Measurements from ENCODE around the gene TMOD3.

DNA sequence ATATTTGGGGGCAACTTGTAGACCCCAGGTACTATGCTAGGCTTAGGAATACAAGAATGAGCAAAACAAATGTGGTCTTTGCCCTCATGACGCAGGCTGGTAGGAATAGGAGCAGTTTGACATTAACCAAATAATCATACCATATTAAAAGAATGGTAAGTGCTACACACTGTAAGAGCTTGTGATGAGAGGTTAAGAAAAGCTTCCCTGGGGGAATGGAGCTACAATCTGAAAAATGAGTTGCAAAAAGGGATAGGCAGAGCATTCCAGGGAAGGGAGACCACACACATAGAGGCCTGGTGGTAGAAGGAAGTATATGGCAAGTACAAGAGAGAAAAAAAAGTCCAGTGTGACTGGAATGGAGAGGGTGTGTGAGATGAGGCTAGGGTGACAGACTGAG lies 37.3 kb downstream of the TMOD3 start:
- TF ChIP-seq, protein P1, sequence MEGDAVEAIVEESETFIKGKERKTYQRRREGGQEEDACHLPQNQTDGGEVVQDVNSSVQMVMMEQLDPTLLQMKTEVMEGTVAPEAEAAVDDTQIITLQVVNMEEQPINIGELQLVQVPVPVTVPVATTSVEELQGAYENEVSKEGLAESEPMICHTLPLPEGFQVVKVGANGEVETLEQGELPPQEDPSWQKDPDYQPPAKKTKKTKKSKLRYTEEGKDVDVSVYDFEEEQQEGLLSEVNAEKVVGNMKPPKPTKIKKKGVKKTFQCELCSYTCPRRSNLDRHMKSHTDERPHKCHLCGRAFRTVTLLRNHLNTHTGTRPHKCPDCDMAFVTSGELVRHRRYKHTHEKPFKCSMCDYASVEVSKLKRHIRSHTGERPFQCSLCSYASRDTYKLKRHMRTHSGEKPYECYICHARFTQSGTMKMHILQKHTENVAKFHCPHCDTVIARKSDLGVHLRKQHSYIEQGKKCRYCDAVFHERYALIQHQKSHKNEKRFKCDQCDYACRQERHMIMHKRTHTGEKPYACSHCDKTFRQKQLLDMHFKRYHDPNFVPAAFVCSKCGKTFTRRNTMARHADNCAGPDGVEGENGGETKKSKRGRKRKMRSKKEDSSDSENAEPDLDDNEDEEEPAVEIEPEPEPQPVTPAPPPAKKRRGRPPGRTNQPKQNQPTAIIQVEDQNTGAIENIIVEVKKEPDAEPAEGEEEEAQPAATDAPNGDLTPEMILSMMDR (conservative IDR thresholded peaks at IDR 0.05; ENCODE audit: low read length) = no peak
- TF ChIP-seq EZH2phosphoT487 (IDR thresholded peaks at IDR 0.05; ENCODE audit: borderline replicate concordance) = no peak

Measured in Loucy (cell line).